GM12892 (cell line): Measurements from ENCODE around the gene PGF.

Source experiments
- POLR2A ChIP-seq: IDR thresholded peaks from 2 replicates; pipeline ENCODE4 v1.6.1; 2011; ENCODE audit warnings: low read depth, low read length, control low read depth
- POLR2AphosphoS5 ChIP-seq: IDR thresholded peaks from 2 replicates; pipeline ENCODE4 v1.6.1; 2011; ENCODE audit warnings: low read depth, low read length, control low read depth
- TAF1 ChIP-seq: IDR thresholded peaks from 2 replicates; pipeline ENCODE4 v1.6.1; 2011; ENCODE audit warnings: low read depth, mild to moderate bottlenecking, control low read depth, low read length, borderline replicate concordance

- no peak for TF ChIP-seq POLR2AphosphoS5
- TF ChIP-seq POLR2A: no peak
- no peak for TF ChIP-seq TAF1
Observed at GRCh38 chr14:74921053-74921620, 34.3 kb downstream of the PGF start.
